Upper lobe of left lung (tissue), 6 donors: Measurements from ENCODE around the gene WDR35. TPM values are rescaled to one million over a fixed set of nuclear protein-coding genes. Genes with fewer than 3 reads are reported as not detected.

Experiments used
- ATAC-seq, 2 donors: fragments of 200-7000 bp; cut with Tn5 transposase; one replicate each; pipeline ENCODE4 v1.9.1; 2022; ENCODE audit warnings: mild to moderate bottlenecking in 2 of 2, moderate library complexity in 2 of 2; ENCODE audit not compliant: low FRiP score in 2 of 2
- DNase-seq, 2 donors: peaks; one replicate each; pipeline ENCODE4 v3.0.0-alpha.2; 2019 to 2020
- H3K27ac ChIP-seq, 4 donors: fragments of 200-600 bp; sonication (generic); one replicate each; pipeline ENCODE4 v1.5.1; 2016 to 2019
- H3K27me3 ChIP-seq, 4 donors: fragments of 200-600 bp; sonication (generic); one replicate each; pipeline ENCODE4 v1.5.1; 2017 to 2019
- H3K36me3 ChIP-seq, 4 donors: fragments of 200-600 bp; sonication (generic); one replicate each; pipeline ENCODE4 v1.5.1; 2016 to 2019
- H3K4me1 ChIP-seq, 4 donors: fragments of 200-600 bp; sonication (generic); one replicate each; pipeline ENCODE4 v1.5.1; 2018 to 2019
- H3K4me3 ChIP-seq, 4 donors: fragments of 200-600 bp; sonication (generic); one replicate each; pipeline ENCODE4 v1.5.1; 2017 to 2019; ENCODE audit warnings: mild to moderate bottlenecking in 2 of 4, moderate library complexity in 1 of 4
- H3K9me3 ChIP-seq, 4 donors: fragments of 200-600 bp; sonication (generic); one replicate each; pipeline ENCODE4 v1.5.1; 2018 to 2019
- EP300 ChIP-seq, 4 donors: sonication (generic); formaldehyde crosslinking; IDR thresholded peaks; one replicate each; pipeline ENCODE4 v1.5.1; 2017; ENCODE audit warnings: antibody characterized with exemption in 4 of 4, control low read depth in 2 of 4
- POLR2A ChIP-seq, 4 donors: fragments of 450-650 bp; IDR thresholded peaks; one replicate each; pipeline ENCODE4 v1.5.1; 2016 to 2017; ENCODE audit warnings: antibody characterized with exemption in 4 of 4, mild to moderate bottlenecking in 2 of 4
- POLR2AphosphoS5 ChIP-seq, 2 donors: sonication (generic); formaldehyde crosslinking; IDR thresholded peaks; one replicate each; pipeline ENCODE4 v1.5.1; 2017; ENCODE audit warnings: antibody characterized with exemption in 2 of 2
- WGBS, 2 donors: methylation state at CpG; one replicate each; pipeline ENCODE4 v1.1.5; 2017 to 2018; 5-methylcytosine and 5-hydroxymethylcytosine counted together
- total RNA-seq, 6 donors: library from RNA; depleted of rRNA in 4 of 6; stranded (reverse); fragments of >200 nt in 4 of 6; gene quantifications; one replicate each; pipeline versions ENCODE4 v1.1.0 to v1.2.1, GENCODE V29; 2016 to 2021
- TF ChIP-seq, protein P1 (sequence below), 6 experiments: fragments of 450-650 bp in 4 of 6; fragments of 200-600 bp in 2 of 6; sonication (generic) in 2 of 6; IDR thresholded peaks; one replicate each; pipeline ENCODE4 v1.5.1; 2016 to 2019; ENCODE audit warnings: antibody characterized with exemption in 6 of 6
- donor health status: DM: no; HTN: no; CAD: no; lungs with moderate emphysema.
- donor health status: DM: no; HTN: yes; CAD: no; lungs with severe emphysema.

The WDR35 gene
- 10 to 100 TPM in 1 of 6 donors, 1 to 10 TPM in 5; 4.4 to 16.5 (median 6.9) TPM for total RNA-seq

DNA sequence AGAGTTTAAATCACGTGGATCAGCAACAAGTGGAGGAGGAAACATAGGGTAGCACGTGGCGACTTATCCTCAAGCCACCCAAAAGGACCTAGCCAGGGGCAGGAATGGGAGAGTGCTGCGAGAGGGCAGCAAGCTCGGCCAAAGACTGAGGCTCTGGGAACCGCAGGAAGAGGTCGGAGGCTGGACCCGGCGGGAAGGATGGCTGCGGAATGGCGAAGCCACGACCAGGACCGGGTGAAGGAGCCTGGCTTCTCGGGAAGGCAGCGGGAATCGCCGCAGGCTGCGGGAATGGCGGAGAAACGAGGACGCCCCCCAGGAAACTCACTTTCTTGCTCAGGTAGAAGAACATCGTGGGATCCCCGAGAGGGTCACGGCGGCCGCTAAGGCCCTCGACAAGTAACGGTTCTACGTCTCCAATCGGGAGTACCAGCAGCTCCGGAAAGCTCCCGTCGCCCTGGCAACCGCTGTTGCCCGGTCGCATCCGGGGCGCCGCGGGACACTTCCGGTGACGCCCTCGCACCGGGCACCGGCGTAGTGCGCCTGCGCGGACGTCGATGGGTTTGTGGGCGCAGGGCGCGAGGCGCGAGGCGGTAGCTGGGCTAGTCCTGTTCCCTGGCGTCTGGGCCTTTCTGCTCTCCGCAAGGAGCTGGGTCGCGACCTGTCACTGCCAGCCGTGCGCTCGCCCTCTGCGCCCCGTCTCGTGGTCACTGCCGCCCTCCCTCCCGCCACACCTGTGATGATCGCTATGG lies at the start of gene WDR35:
Gene WDR35 (minus strand): TSS at position 439 of the 749 bp plus-strand sequence. CDS start 90 bp downstream, at position 349.
- Histone ChIP-seq H3K36me3 (no peaks in the 10 kb centered on the region), H3K4me1 (peaks cover 6 to 19% (median 8%) of the 10 kb centered on the region in 4 donors), H3K9me3 (no peaks in the 10 kb centered on the region), H3K4me3 (peak within 1 kb of the TSS; percentile 62 to 80 (median 67)), H3K27me3 (no peaks in the 10 kb centered on the region), H3K27ac (peak within 1 kb of the TSS in 3 of 4 donors; percentile 57 to 75 (median 69))
- ATAC-seq (peak; percentile 93 to 99), DNase-seq (peak; percentile 93 to 99)
- 0 to 4% methylated on average over 5 to 44 of the region's 70 CpGs for WGBS, 2 donors
- no peak for TF ChIP-seq EP300 (IDR thresholded peaks at IDR 0.05)
- TF ChIP-seq, protein P1, sequence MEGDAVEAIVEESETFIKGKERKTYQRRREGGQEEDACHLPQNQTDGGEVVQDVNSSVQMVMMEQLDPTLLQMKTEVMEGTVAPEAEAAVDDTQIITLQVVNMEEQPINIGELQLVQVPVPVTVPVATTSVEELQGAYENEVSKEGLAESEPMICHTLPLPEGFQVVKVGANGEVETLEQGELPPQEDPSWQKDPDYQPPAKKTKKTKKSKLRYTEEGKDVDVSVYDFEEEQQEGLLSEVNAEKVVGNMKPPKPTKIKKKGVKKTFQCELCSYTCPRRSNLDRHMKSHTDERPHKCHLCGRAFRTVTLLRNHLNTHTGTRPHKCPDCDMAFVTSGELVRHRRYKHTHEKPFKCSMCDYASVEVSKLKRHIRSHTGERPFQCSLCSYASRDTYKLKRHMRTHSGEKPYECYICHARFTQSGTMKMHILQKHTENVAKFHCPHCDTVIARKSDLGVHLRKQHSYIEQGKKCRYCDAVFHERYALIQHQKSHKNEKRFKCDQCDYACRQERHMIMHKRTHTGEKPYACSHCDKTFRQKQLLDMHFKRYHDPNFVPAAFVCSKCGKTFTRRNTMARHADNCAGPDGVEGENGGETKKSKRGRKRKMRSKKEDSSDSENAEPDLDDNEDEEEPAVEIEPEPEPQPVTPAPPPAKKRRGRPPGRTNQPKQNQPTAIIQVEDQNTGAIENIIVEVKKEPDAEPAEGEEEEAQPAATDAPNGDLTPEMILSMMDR (IDR thresholded peaks at IDR 0.05) = no peak
- TF ChIP-seq POLR2AphosphoS5 (IDR thresholded peaks at IDR 0.05) = peak; percentile 66 to 80
- TF ChIP-seq POLR2A (IDR thresholded peaks at IDR 0.05) = peak in 2 of 4 donors; percentile 32 to 82

DNA sequence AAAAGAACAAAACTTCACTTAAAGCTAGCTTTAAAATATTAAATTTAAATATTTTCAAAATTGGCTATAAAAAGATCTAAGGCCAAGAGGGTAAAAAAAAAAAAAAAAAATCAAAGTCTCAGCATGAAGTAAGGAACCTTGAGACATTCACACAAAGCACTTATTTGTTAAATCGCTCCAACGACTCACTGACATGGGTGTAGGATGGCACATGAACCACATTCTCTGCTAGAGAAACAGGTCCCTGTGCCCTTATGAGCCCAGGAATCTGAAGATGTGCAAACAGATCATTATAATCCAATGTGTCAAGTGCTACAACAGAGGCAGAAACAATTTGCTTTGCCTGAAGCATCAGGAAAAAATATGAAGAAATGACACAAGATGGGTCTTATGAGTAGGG lies 47.8 kb upstream of the WDR35 start:
- H3K36me3 ChIP-seq = peaks cover 42 to 83% (median 67%) of the 10 kb centered on the region in 4 donors

DNA sequence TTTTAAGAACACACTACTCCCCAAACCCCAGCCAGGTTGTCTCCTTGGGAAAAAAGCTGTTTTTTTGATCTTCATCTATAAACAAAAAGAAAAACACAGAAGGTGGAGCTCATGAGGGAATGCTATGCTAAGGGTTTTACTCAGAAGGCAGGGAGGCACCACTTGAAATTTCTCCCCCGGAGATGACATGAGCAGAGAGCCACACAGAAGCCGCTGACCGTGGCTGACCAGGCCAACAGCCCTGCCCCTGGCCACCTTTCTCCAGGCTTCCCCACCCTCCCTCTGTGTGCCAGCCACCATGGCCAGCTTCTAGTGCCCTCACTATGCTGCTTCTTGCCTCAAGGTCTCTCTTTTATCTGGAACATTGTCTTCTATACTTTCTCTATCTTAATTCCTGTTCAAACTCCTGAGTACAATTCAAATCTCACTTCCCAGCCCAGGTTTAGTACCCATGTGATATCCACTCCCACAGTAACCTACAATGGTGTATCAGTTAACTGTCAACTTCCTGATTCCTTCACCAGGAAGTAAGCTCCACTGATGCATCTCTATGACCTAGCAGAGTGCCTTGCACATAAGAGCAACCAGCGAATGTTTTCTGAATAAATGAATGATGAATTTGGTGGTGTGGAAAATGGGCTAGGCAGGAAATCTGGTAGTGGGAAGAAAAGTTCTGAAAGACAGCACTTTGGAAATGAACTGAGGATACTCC lies 46.2 kb upstream of the WDR35 start:
- H3K27me3 ChIP-seq = no peaks in the 10 kb centered on the region
- DNase-seq = peak in 1 of 2 donors; percentile 30
- H3K9me3 ChIP-seq = no peaks in the 10 kb centered on the region
- peaks cover 44 to 98% (median 80%) of the 10 kb centered on the region in 4 donors for H3K36me3 ChIP-seq
- H3K27ac ChIP-seq = peak overlapping the region in 1 of 4 donors; percentile 49
- peaks cover 0 to 4% (median 1%) of the 10 kb centered on the region in 4 donors for H3K4me1 ChIP-seq
- WGBS, 2 donors = 85 to 89% methylated on average over 4 of the region's 4 CpGs
- TF ChIP-seq POLR2A (IDR thresholded peaks at IDR 0.05) = no peak
- no peak for TF ChIP-seq EP300 (IDR thresholded peaks at IDR 0.05)
- TF ChIP-seq, protein P1 (IDR thresholded peaks at IDR 0.05) = no peak
- no peak for TF ChIP-seq POLR2AphosphoS5 (IDR thresholded peaks at IDR 0.05)
- no peak overlapping the region for H3K4me3 ChIP-seq
- ATAC-seq = no peak

More for the DNA sequence above, 47.8 kb upstream of the WDR35 start:
- no peak for DNase-seq
- Histone ChIP-seq H3K4me3 (no peak overlapping the region), H3K27ac (no peak overlapping the region), H3K27me3 (no peaks in the 10 kb centered on the region), H3K9me3 (no peaks in the 10 kb centered on the region), H3K4me1 (peaks cover 5 to 15% (median 10%) of the 10 kb centered on the region in 4 donors)
- 80 to 86% methylated on average over 2 of the region's 2 CpGs for WGBS, 2 donors
- ATAC-seq = no peak
- TF ChIP-seq POLR2AphosphoS5 (IDR thresholded peaks at IDR 0.05) (no peak), EP300 (IDR thresholded peaks at IDR 0.05) (no peak), POLR2A (IDR thresholded peaks at IDR 0.05) (no peak)
- TF ChIP-seq, protein P1 (IDR thresholded peaks at IDR 0.05) = no peak

DNA sequence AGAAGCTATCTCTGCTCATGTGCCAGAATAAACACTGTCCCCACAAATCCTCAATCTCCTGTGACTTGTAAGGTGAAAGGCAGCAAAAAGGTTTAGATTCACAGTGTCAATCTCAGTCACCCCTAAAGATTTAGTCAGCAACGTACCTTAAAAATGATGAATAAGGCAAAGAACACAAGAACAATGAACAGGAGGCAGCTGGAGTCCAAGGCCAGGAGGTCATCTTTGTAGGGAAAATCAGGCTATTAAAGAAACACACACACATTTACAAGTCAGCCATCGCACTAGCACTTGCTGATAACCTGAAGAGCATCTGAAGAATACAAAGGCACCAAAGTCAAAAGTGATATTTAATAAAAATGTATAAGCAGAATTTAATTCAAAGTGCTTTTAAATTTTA lies 44.9 kb upstream of the WDR35 start:
- 90 to 93% methylated on average over 2 of the region's 2 CpGs for WGBS, 2 donors
- Histone ChIP-seq H3K4me1 (no peaks in the 10 kb centered on the region), H3K4me3 (no peak overlapping the region), H3K27ac (no peak overlapping the region), H3K27me3 (no peaks in the 10 kb centered on the region), H3K36me3 (peaks cover 34 to 100% (median 81%) of the 10 kb centered on the region in 4 donors), H3K9me3 (no peaks in the 10 kb centered on the region)
- ATAC-seq (no peak), DNase-seq (no peak)
- TF ChIP-seq EP300 (IDR thresholded peaks at IDR 0.05) = no peak
- no peak for TF ChIP-seq POLR2A (IDR thresholded peaks at IDR 0.05)
- no peak for TF ChIP-seq POLR2AphosphoS5 (IDR thresholded peaks at IDR 0.05)
- TF ChIP-seq, protein P1 (IDR thresholded peaks at IDR 0.05) = no peak
